ENCODE measurements around the gene C11orf52.

- TF ChIP-seq POLR2A (IDR thresholded peaks at IDR 0.05) = no peak
- TF ChIP-seq, protein P1, sequence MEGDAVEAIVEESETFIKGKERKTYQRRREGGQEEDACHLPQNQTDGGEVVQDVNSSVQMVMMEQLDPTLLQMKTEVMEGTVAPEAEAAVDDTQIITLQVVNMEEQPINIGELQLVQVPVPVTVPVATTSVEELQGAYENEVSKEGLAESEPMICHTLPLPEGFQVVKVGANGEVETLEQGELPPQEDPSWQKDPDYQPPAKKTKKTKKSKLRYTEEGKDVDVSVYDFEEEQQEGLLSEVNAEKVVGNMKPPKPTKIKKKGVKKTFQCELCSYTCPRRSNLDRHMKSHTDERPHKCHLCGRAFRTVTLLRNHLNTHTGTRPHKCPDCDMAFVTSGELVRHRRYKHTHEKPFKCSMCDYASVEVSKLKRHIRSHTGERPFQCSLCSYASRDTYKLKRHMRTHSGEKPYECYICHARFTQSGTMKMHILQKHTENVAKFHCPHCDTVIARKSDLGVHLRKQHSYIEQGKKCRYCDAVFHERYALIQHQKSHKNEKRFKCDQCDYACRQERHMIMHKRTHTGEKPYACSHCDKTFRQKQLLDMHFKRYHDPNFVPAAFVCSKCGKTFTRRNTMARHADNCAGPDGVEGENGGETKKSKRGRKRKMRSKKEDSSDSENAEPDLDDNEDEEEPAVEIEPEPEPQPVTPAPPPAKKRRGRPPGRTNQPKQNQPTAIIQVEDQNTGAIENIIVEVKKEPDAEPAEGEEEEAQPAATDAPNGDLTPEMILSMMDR (IDR thresholded peaks at IDR 0.05) = no peak
- TF ChIP-seq EP300 (IDR thresholded peaks at IDR 0.05) = no peak
These were observed 15.6 kb downstream of the C11orf52 start for GRCh38 chr11:111934306-111934705.

Data from tibial nerve (tissue), 4 donors.